Caco-2 (cell line): ENCODE measurements around the gene NR1I3. TPM values are rescaled to one million over a fixed set of nuclear protein-coding genes. Genes with fewer than 3 reads are reported as not detected.

Experiments
- BruUV-seq: library from RNA; stranded (reverse); fragments of 400-500 nt; replicated peaks from 2 replicates; lab custom pipeline; 2021; lab: Mats Ljungman, UMichigan
- CTCF ChIA-PET: fragments of 300-600 bp; sonication (Branson Sonifier 250); formaldehyde crosslinking; loops from one replicate; lab custom pipeline; 2022; ENCODE audit warnings: antibody characterized with exemption; lab: Charles Lee
- POLR2A ChIA-PET: fragments of 300-600 bp; sonication (Branson Sonifier 250); formaldehyde crosslinking; loops from one replicate; lab custom pipeline; 2022; ENCODE audit warnings: antibody characterized with exemption; lab: Charles Lee
- DNase-seq, 2 experiments: peaks; one replicate each; pipeline versions ENCODE4 v3.0.0 to v3.0.0-alpha.2; 2020 to 2022
- H3K27me3 ChIP-seq: replicated peaks from 2 replicates; pipeline ENCODE4 v1.6.0; 2011; ENCODE audit warnings: low read length; ENCODE audit not compliant: control insufficient read depth, insufficient read depth
- H3K36me3 ChIP-seq: 2 replicates; pipeline ENCODE4 v1.5.1; 2011; ENCODE audit warnings: low read length; ENCODE audit not compliant: control insufficient read depth, insufficient read depth
- H3K4me1 ChIP-seq: fragments of 250-450 bp; sonication (Bioruptor Pico); 2 replicates; pipeline ENCODE4 v1.5.1; 2020; ENCODE audit warnings: mild to moderate bottlenecking
- H3K4me3 ChIP-seq: 2 replicates; pipeline ENCODE4 v1.5.1; 2011; ENCODE audit warnings: low read depth, mild to moderate bottlenecking, control low read depth, low read length
- H3K9me3 ChIP-seq: fragments of 250-450 bp; sonication (Bioruptor Pico); 2 replicates; pipeline ENCODE4 v1.5.1; 2020; ENCODE audit warnings: mild to moderate bottlenecking, moderate library complexity
- H3K27ac Mint-ChIP-seq: one replicate; pipeline ENCODE4 v1.8.0; 2022; ENCODE audit warnings: mixed read lengths; ENCODE audit not compliant: unreplicated experiment
- H3K27me3 Mint-ChIP-seq: one replicate; pipeline ENCODE4 v1.8.0; 2022; ENCODE audit warnings: mixed read lengths; ENCODE audit not compliant: insufficient read depth, unreplicated experiment
- H3K36me3 Mint-ChIP-seq: one replicate; pipeline ENCODE4 v1.8.0; 2022; ENCODE audit warnings: mild to moderate bottlenecking, mixed read lengths; ENCODE audit not compliant: insufficient read depth, unreplicated experiment
- H3K4me1 Mint-ChIP-seq: one replicate; pipeline ENCODE4 v1.8.0; 2022; ENCODE audit warnings: low read depth, mixed read lengths; ENCODE audit not compliant: unreplicated experiment
- H3K4me3 Mint-ChIP-seq: one replicate; pipeline ENCODE4 v1.8.0; 2022; ENCODE audit warnings: mild to moderate bottlenecking, moderate library complexity, mixed read lengths; ENCODE audit not compliant: unreplicated experiment
- H3K9me3 Mint-ChIP-seq: one replicate; pipeline ENCODE4 v1.8.0; 2022; ENCODE audit warnings: mixed read lengths; ENCODE audit not compliant: unreplicated experiment
- intact Hi-C: fragments of 100-400 bp; cut with micrococcal nuclease; formaldehyde crosslinking; loops from one replicate; pipeline ENCODE4 v1.10.0; 2022; ENCODE audit not compliant: unreplicated experiment
- total RNA-seq: library from RNA; stranded (reverse); gene quantifications from 2 replicates; pipeline ENCODE4 v1.2.3, GENCODE V29; 2022
- TF ChIP-seq, protein P1 (sequence below), 2 experiments: fragments of 200-600 bp in 1 of 2; IDR thresholded peaks; 1 replicate in 1 of 2; 2 replicates in 1 of 2; pipeline versions ENCODE4 v1.5.1 to v1.8.0; 2011 to 2022; ENCODE audit warnings: antibody characterized with exemption in 1 of 2, control low read depth in 1 of 2, inconsistent platforms in 1 of 2, low read depth in 1 of 2, low read length in 1 of 2, mild to moderate bottlenecking in 1 of 2, moderate library complexity in 1 of 2; ENCODE audit not compliant: insufficient read depth in 1 of 2, severe bottlenecking in 1 of 2, unreplicated experiment in 1 of 2

The NR1I3 gene
- total RNA-seq, 1 experiment from 2014 or later, result not detected

DNA sequence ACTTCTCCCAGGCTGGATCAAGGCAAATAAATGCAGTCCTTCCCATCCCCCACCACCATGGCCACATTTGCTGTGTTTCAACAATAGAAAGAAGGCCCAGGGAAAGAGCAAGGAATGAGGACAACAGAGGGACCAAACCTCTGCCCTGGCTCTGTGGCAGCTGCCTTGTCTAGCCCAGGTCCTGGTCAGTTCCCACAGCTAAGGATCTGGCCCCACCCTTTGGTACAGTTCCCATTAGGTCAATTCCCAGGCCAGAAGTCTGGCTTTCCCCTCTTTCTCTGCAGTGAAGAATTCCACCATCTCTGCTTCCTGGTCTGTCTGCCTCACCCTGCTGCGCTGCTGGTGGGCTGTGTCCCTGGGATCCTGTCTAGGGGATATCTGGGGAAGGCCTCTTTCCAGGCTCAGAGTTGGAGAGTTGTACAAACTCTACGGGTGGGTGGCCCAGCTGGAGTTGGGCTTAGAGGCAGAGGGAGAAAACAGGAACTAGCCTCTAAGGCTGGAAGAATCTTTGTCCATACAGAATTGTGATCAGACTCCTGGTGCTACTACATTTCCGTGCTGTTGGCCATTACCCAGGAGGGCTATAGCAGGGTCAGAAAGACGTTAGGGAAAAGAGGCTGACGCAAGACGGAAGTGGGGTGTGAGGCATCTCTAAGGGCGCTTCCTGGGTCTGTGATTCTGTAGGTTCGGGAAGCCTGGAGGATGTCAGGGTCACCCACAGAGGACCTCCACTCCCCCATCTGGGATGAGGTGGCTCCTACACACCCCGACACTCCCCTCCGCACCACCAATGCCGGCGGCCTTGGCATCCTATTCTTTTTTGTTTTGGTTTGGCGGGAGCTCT, 36.8 kb downstream of the NR1I3 start:
- peak overlapping the region; percentile 83 for H3K4me3 Mint-ChIP-seq
- ChIA-PET POLR2A (interaction anchor here (0.6 to 2.3 kb wide), 11 partner anchors 10 to 189 kb away, joined by 3 to 41 read pairs (median 7); partner anchors contain the start of genes APOA2, B4GALT3, PPOX and SDHC), CTCF (interaction anchor here (0.8 to 1.9 kb wide), 10 partner anchors 10 to 239 kb away, joined by 3 to 34 read pairs (median 4); partner anchors contain the start of genes APOA2, SDHC and TOMM40L)
- H3K27me3 Mint-ChIP-seq, result no peaks in the 10 kb centered on the region
- H3K27ac Mint-ChIP-seq, result peak overlapping the region; percentile 85
- TF ChIP-seq, protein P1, sequence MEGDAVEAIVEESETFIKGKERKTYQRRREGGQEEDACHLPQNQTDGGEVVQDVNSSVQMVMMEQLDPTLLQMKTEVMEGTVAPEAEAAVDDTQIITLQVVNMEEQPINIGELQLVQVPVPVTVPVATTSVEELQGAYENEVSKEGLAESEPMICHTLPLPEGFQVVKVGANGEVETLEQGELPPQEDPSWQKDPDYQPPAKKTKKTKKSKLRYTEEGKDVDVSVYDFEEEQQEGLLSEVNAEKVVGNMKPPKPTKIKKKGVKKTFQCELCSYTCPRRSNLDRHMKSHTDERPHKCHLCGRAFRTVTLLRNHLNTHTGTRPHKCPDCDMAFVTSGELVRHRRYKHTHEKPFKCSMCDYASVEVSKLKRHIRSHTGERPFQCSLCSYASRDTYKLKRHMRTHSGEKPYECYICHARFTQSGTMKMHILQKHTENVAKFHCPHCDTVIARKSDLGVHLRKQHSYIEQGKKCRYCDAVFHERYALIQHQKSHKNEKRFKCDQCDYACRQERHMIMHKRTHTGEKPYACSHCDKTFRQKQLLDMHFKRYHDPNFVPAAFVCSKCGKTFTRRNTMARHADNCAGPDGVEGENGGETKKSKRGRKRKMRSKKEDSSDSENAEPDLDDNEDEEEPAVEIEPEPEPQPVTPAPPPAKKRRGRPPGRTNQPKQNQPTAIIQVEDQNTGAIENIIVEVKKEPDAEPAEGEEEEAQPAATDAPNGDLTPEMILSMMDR (IDR thresholded peaks at IDR 0.05; ENCODE audit: insufficient read depth in 1 of 2, low read depth in 1 of 2, low read length in 1 of 2, severe bottlenecking in 1 of 2, unreplicated experiment in 1 of 2), result no peak
- no peaks in the 10 kb centered on the region for H3K9me3 Mint-ChIP-seq
- Histone ChIP-seq H3K27me3 (no peaks in the 10 kb centered on the region), H3K4me3 (no peak overlapping the region; the same call in 1 of the 2 replicates), H3K9me3 (no peaks in the 10 kb centered on the region), H3K36me3 (peaks cover 3% of the 10 kb centered on the region), H3K4me1 (peaks cover 13% of the 10 kb centered on the region; the same call in 1 of the 2 replicates)
- TSS peak; percentile 93 for BruUV-seq
- H3K4me1 Mint-ChIP-seq, result peaks cover 20% of the 10 kb centered on the region
- intact Hi-C loops, result no loop called here
- peaks cover 12% of the 10 kb centered on the region for H3K36me3 Mint-ChIP-seq
- DNase-seq, result no peak

DNA sequence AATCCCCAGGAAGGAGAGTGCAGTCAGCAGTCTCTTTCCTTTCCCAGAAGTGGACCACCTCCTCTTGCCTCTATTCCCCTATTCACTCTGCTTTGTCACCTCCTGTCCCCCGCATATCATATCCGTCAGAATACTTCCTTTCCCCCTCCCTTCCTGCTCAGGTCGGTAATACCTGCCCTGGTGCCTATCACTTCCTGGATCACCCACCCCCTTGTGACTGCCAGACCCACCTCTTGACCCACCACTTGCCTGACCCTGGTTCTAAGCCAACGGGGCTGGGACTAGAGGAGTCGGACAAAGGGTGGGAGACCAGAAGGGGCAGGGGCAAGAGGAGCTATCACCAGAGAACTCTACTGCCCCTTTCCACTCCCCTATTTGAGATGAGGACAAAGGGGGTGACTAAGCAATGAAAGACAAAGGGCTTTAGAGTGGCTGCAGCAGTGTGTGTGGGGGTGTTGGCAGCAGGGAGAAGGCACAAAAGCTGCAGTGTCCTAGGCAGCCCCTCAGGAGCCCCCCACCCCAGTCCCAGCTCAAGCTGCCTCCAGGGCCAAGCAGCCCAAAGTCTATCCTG, 37.5 kb downstream of the NR1I3 start:
- Mint-ChIP-seq H3K4me3 (no peak overlapping the region), H3K36me3 (peaks cover 9% of the 10 kb centered on the region), H3K4me1 (peaks cover 20% of the 10 kb centered on the region), H3K27me3 (no peaks in the 10 kb centered on the region), H3K9me3 (no peaks in the 10 kb centered on the region), H3K27ac (no peak overlapping the region)
- Histone ChIP-seq H3K27me3 (no peaks in the 10 kb centered on the region), H3K36me3 (peaks cover 3% of the 10 kb centered on the region), H3K4me1 (peaks cover 13% of the 10 kb centered on the region; the same call in 1 of the 2 replicates), H3K9me3 (no peaks in the 10 kb centered on the region), H3K4me3 (no peak overlapping the region)
- TF ChIP-seq, protein P1 (IDR thresholded peaks at IDR 0.05; ENCODE audit: insufficient read depth in 1 of 2, low read depth in 1 of 2, low read length in 1 of 2, severe bottlenecking in 1 of 2, unreplicated experiment in 1 of 2), result no peak
- intact Hi-C loops, result no loop called here
- DNase-seq, result no peak
- ChIA-PET CTCF (interaction anchor here (0.9 kb wide), 1 partner anchor 25 kb away, joined by 6 read pairs; no protein-coding TSS in a partner anchor), POLR2A (no interaction called here)
- BruUV-seq, result no TSS peak

DNA sequence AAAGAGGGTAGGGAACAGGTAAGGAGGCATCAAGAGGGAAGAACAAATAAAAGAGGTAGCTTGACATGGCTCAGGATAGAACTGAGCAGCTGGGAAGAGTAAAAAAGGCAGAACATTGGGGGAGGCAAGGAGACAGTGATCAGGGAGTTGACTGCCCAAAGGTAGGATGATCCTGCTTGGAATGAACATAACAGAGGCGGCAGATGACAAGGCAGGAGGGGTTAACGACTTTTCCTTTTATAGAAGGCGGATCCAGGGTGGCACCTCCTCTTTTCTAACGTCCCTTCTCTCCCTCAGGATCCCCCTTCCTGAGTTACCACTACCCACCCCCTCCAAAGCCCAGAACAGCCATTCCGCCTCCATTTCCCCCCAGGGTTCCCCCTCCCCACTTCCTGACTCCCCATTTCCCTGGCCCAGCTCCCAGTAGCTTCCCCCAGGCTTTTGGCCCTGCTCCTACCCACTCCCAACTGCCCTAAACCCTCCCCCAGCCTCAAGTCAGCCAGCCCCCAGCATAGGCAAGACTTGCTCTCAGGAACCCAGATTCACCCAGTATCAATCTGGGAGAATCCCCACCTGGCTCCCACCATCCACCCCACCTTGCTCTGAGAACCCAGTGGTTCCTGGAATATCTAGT, 38.4 kb downstream of the NR1I3 start:
- ChIA-PET CTCF (no interaction called here), POLR2A (no interaction called here)
- Histone ChIP-seq H3K27me3 (no peaks in the 10 kb centered on the region), H3K4me3 (no peak overlapping the region), H3K9me3 (no peaks in the 10 kb centered on the region), H3K36me3 (peaks cover 3% of the 10 kb centered on the region), H3K4me1 (peaks cover 13% of the 10 kb centered on the region; the same call in 1 of the 2 replicates)
- Mint-ChIP-seq H3K4me3 (no peak overlapping the region), H3K9me3 (no peaks in the 10 kb centered on the region), H3K27ac (no peak overlapping the region), H3K4me1 (peaks cover 20% of the 10 kb centered on the region), H3K27me3 (no peaks in the 10 kb centered on the region), H3K36me3 (peaks cover 9% of the 10 kb centered on the region)
- intact Hi-C loops, result no loop called here
- TF ChIP-seq, protein P1 (IDR thresholded peaks at IDR 0.05; ENCODE audit: insufficient read depth in 1 of 2, low read depth in 1 of 2, low read length in 1 of 2, severe bottlenecking in 1 of 2, unreplicated experiment in 1 of 2), result no peak
- BruUV-seq, result no TSS peak
- DNase-seq, result no peak
